ENCODE measurements around the gene FAM78A.
A peak's percentile ranks its signal among the peaks of the same experiment; 100 is the strongest.
"Not testable (repeated sequence)": the region's sequence is repeated elsewhere in the genome, so short reads cannot be mapped to it uniquely, and the experiment has no call there.

Gene FAM78A

GRCh38 chr9:131279863-131280570 lies 3.7 kb upstream of the FAM78A start:
- DNase-seq, result no peak

- DNase-seq, result no peak
Measured at GRCh38 chr9:131279196-131279862, 3.0 kb upstream of the FAM78A start.

- DNase-seq, result peak; percentile 26
Measured at GRCh38 chr9:131278702-131279111, 2.4 kb upstream of the FAM78A start.

- peak; percentile 95 for DNase-seq
Measured at GRCh38 chr9:131277910-131278701, 1.8 kb upstream of the FAM78A start.

GRCh38 chr9:131277287-131277909 lies 1.1 kb upstream of the FAM78A start:
- peak; percentile 48 for DNase-seq

- peak; percentile 48 for DNase-seq
Measured at GRCh38 chr9:131276891-131277286, 579 bp upstream of the FAM78A start.

GRCh38 chr9:131275332-131276093 lies 797 bp downstream of the FAM78A start:
- DNase-seq, result no peak

GRCh38 chr9:131274674-131275331 lies 1.5 kb downstream of the FAM78A start:
- no peak for DNase-seq

GRCh38 chr9:131273856-131274673 lies 2.2 kb downstream of the FAM78A start:
- no peak for DNase-seq

GRCh38 chr9:131273146-131273855 lies 3.0 kb downstream of the FAM78A start:
- no peak for DNase-seq

GRCh38 chr9:131272212-131272611 lies 4.1 kb downstream of the FAM78A start:
- DNase-seq, result no peak

- DNase-seq, result no peak
Measured at GRCh38 chr9:131271506-131271931, 4.8 kb downstream of the FAM78A start.

- DNase-seq, result not testable (repeated sequence)
Measured at GRCh38 chr9:131271016-131271273, 5.4 kb downstream of the FAM78A start.

- DNase-seq, result no peak
Measured at GRCh38 chr9:131270171-131271015, 5.9 kb downstream of the FAM78A start.

GRCh38 chr9:131266266-131267229 lies 9.8 kb downstream of the FAM78A start:
- no peak for DNase-seq

- DNase-seq, result peak; percentile 12
Measured at GRCh38 chr9:131264231-131264630, 12.1 kb downstream of the FAM78A start.

- no peak for DNase-seq
Measured at GRCh38 chr9:131263701-131264100, 12.6 kb downstream of the FAM78A start.

GRCh38 chr9:131263033-131263343 lies 13.3 kb downstream of the FAM78A start:
- DNase-seq, result not testable (repeated sequence)
